SK-N-SH treated with all-trans-retinoic acid at 6 μM for 48 hours (cell line): Measurements from ENCODE around the gene PFN1.

ENCODE experiments used
- ATAC-seq: fragments of 200-7000 bp; cut with Tn5 transposase; 3 replicates; pipeline ENCODE4 v1.9.1; 2020; ENCODE audit warnings: mild to moderate bottlenecking, moderate library complexity
- ARNTL ChIP-seq: fragments of 450-650 bp; formaldehyde crosslinking; IDR thresholded peaks from 2 replicates; pipeline ENCODE4 v1.5.0; 2020; ENCODE audit warnings: low read depth, mild to moderate bottlenecking, moderate library complexity, borderline replicate concordance
- CSDC2 ChIP-seq: fragments of 250-450 bp; sonication (Bioruptor Pico); IDR thresholded peaks from 2 replicates; pipeline ENCODE4 v1.5.0; 2020; ENCODE audit warnings: mild to moderate bottlenecking, moderate library complexity
- ESRRG ChIP-seq: fragments of 250-450 bp; sonication (Bioruptor Pico); IDR thresholded peaks from 2 replicates; pipeline ENCODE4 v1.6.1; 2021; ENCODE audit warnings: mild to moderate bottlenecking
- GLIS3 ChIP-seq: fragments of 250-450 bp; sonication (Bioruptor Pico); IDR thresholded peaks from 2 replicates; pipeline ENCODE4 v1.5.0; 2020; ENCODE audit warnings: mild to moderate bottlenecking, moderate library complexity
- ISL1 ChIP-seq: fragments of 250-450 bp; sonication (Bioruptor Pico); IDR thresholded peaks from 2 replicates; pipeline ENCODE4 v2.1.2; 2022; ENCODE audit warnings: mild to moderate bottlenecking, moderate library complexity
- RARB ChIP-seq: fragments of 250-450 bp; sonication (Bioruptor Pico); IDR thresholded peaks from 2 replicates; pipeline ENCODE4 v1.8.0; 2021; ENCODE audit warnings: mild to moderate bottlenecking, moderate library complexity
- SNAI2 ChIP-seq: fragments of 250-450 bp; sonication (Bioruptor Pico); IDR thresholded peaks from 2 replicates; pipeline ENCODE4 v1.5.0; 2020; ENCODE audit warnings: mild to moderate bottlenecking, moderate library complexity
- TCF4 ChIP-seq: fragments of 250-450 bp; sonication (Bioruptor Pico); IDR thresholded peaks from 2 replicates; pipeline ENCODE4 v1.8.0; 2021; ENCODE audit warnings: mild to moderate bottlenecking, moderate library complexity, borderline replicate concordance
- TOX ChIP-seq: fragments of 250-450 bp; sonication (Bioruptor Pico); IDR thresholded peaks from 2 replicates; pipeline ENCODE4 v1.8.0; 2021; ENCODE audit warnings: mild to moderate bottlenecking, moderate library complexity, borderline replicate concordance
- ZC3H10 ChIP-seq: fragments of 250-450 bp; sonication (Bioruptor Pico); IDR thresholded peaks from 2 replicates; pipeline ENCODE4 v1.5.1; 2021; ENCODE audit warnings: mild to moderate bottlenecking, moderate library complexity
- ZFP3 ChIP-seq: fragments of 250-450 bp; sonication (Bioruptor Pico); IDR thresholded peaks from 2 replicates; pipeline ENCODE4 v1.5.0; 2020; ENCODE audit warnings: mild to moderate bottlenecking, moderate library complexity
- ZFP30 ChIP-seq: fragments of 450-650 bp; formaldehyde crosslinking; IDR thresholded peaks from 2 replicates; pipeline ENCODE4 v1.5.0; 2022; ENCODE audit warnings: mild to moderate bottlenecking, moderate library complexity
- ZNF565 ChIP-seq: fragments of 450-650 bp; formaldehyde crosslinking; conservative IDR thresholded peaks from 2 replicates; pipeline ENCODE4 v1.5.0; 2020; ENCODE audit warnings: low read depth, mild to moderate bottlenecking, moderate library complexity
- ZNF70 ChIP-seq: fragments of 450-650 bp; formaldehyde crosslinking; IDR thresholded peaks from 2 replicates; pipeline ENCODE4 v1.5.0; 2020; ENCODE audit warnings: mild to moderate bottlenecking, moderate library complexity
- ZNF8 ChIP-seq: fragments of 450-650 bp; formaldehyde crosslinking; IDR thresholded peaks from 2 replicates; pipeline ENCODE4 v1.5.0; 2020; ENCODE audit warnings: mild to moderate bottlenecking, moderate library complexity
- TF ChIP-seq, protein P1 (sequence below): fragments of 250-450 bp; sonication (Bioruptor Pico); IDR thresholded peaks from 2 replicates; pipeline ENCODE4 v1.8.0; 2021; ENCODE audit warnings: low read depth, mild to moderate bottlenecking, moderate library complexity, borderline replicate concordance
- TF ChIP-seq, protein P2 (sequence below): fragments of 250-450 bp; sonication (Bioruptor Pico); IDR thresholded peaks from 2 replicates; pipeline ENCODE4 v1.5.0; 2020; ENCODE audit warnings: mild to moderate bottlenecking, moderate library complexity
- TF ChIP-seq, protein P3 (sequence below): fragments of 250-450 bp; sonication (Bioruptor Pico); IDR thresholded peaks from 2 replicates; pipeline ENCODE4 v1.5.1; 2020; ENCODE audit warnings: low read depth, mild to moderate bottlenecking, moderate library complexity
- TF ChIP-seq, protein P4 (sequence below): fragments of 250-450 bp; sonication (Bioruptor Pico); IDR thresholded peaks from 2 replicates; pipeline ENCODE4 v1.8.0; 2020; ENCODE audit warnings: mild to moderate bottlenecking, moderate library complexity, borderline replicate concordance
- TF ChIP-seq, protein P5 (sequence below): fragments of 250-450 bp; sonication (Bioruptor Pico); IDR thresholded peaks from 2 replicates; pipeline ENCODE4 v1.5.1; 2021; ENCODE audit warnings: mild to moderate bottlenecking, moderate library complexity

The PFN1 gene

DNA sequence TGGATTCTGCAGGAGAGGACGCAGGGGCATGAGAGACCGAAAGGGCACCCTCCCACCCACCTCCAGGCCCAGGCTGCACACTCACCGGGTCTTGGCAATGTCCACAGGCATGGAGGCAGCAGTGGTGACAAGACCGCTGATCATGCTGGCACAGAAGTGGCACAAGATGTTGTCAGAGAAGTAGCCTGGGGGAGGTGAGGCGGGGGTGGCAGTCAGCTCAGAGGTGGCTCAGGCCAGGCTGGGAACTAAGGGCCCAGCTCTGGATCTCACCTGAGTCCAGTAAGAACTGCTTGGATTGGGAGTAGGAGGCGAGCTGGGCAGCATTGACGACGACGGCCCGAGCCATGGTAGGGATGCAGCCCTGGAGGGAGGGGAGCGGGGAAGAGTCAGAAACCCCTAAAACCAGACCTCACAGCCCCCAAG, 10.2 kb downstream of the PFN1 start:
- TF ChIP-seq GLIS3 (CRISPR knock-in tag) = no peak
- no peak for TF ChIP-seq ARNTL (CRISPR knock-in tag)
- TF ChIP-seq, protein P1, sequence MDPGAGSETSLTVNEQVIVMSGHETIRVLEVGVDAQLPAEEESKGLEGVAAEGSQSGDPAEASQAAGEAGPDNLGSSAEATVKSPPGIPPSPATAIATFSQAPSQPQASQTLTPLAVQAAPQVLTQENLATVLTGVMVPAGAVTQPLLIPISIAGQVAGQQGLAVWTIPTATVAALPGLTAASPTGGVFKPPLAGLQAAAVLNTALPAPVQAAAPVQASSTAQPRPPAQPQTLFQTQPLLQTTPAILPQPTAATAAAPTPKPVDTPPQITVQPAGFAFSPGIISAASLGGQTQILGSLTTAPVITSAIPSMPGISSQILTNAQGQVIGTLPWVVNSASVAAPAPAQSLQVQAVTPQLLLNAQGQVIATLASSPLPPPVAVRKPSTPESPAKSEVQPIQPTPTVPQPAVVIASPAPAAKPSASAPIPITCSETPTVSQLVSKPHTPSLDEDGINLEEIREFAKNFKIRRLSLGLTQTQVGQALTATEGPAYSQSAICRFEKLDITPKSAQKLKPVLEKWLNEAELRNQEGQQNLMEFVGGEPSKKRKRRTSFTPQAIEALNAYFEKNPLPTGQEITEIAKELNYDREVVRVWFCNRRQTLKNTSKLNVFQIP (CRISPR knock-in tag) = no peak
- TF ChIP-seq TOX (CRISPR knock-in tag) = no peak
- no peak for TF ChIP-seq ZFP3
- no peak for TF ChIP-seq TCF4 (CRISPR knock-in tag)
- no peak for TF ChIP-seq CSDC2 (CRISPR knock-in tag)
- TF ChIP-seq RARB = no peak
- no peak for TF ChIP-seq ZFP30 (CRISPR knock-in tag)
- TF ChIP-seq ISL1 (CRISPR knock-in tag) = no peak
- TF ChIP-seq, protein P2, sequence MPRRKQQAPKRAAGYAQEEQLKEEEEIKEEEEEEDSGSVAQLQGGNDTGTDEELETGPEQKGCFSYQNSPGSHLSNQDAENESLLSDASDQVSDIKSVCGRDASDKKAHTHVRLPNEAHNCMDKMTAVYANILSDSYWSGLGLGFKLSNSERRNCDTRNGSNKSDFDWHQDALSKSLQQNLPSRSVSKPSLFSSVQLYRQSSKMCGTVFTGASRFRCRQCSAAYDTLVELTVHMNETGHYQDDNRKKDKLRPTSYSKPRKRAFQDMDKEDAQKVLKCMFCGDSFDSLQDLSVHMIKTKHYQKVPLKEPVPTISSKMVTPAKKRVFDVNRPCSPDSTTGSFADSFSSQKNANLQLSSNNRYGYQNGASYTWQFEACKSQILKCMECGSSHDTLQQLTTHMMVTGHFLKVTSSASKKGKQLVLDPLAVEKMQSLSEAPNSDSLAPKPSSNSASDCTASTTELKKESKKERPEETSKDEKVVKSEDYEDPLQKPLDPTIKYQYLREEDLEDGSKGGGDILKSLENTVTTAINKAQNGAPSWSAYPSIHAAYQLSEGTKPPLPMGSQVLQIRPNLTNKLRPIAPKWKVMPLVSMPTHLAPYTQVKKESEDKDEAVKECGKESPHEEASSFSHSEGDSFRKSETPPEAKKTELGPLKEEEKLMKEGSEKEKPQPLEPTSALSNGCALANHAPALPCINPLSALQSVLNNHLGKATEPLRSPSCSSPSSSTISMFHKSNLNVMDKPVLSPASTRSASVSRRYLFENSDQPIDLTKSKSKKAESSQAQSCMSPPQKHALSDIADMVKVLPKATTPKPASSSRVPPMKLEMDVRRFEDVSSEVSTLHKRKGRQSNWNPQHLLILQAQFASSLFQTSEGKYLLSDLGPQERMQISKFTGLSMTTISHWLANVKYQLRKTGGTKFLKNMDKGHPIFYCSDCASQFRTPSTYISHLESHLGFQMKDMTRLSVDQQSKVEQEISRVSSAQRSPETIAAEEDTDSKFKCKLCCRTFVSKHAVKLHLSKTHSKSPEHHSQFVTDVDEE (CRISPR knock-in tag) = no peak
- no peak for TF ChIP-seq ZC3H10 (CRISPR knock-in tag)
- TF ChIP-seq, protein P3, sequence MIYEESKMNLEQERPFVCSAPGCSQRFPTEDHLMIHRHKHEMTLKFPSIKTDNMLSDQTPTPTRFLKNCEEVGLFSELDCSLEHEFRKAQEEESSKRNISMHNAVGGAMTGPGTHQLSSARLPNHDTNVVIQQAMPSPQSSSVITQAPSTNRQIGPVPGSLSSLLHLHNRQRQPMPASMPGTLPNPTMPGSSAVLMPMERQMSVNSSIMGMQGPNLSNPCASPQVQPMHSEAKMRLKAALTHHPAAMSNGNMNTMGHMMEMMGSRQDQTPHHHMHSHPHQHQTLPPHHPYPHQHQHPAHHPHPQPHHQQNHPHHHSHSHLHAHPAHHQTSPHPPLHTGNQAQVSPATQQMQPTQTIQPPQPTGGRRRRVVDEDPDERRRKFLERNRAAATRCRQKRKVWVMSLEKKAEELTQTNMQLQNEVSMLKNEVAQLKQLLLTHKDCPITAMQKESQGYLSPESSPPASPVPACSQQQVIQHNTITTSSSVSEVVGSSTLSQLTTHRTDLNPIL (CRISPR knock-in tag) = no peak
- no peak for TF ChIP-seq ZNF70 (CRISPR knock-in tag)
- TF ChIP-seq, protein P4, sequence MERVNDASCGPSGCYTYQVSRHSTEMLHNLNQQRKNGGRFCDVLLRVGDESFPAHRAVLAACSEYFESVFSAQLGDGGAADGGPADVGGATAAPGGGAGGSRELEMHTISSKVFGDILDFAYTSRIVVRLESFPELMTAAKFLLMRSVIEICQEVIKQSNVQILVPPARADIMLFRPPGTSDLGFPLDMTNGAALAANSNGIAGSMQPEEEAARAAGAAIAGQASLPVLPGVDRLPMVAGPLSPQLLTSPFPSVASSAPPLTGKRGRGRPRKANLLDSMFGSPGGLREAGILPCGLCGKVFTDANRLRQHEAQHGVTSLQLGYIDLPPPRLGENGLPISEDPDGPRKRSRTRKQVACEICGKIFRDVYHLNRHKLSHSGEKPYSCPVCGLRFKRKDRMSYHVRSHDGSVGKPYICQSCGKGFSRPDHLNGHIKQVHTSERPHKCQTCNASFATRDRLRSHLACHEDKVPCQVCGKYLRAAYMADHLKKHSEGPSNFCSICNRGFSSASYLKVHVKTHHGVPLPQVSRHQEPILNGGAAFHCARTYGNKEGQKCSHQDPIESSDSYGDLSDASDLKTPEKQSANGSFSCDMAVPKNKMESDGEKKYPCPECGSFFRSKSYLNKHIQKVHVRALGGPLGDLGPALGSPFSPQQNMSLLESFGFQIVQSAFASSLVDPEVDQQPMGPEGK = no peak
- TF ChIP-seq ZNF565 (CRISPR knock-in tag) = no peak
- ATAC-seq = no peak

DNA sequence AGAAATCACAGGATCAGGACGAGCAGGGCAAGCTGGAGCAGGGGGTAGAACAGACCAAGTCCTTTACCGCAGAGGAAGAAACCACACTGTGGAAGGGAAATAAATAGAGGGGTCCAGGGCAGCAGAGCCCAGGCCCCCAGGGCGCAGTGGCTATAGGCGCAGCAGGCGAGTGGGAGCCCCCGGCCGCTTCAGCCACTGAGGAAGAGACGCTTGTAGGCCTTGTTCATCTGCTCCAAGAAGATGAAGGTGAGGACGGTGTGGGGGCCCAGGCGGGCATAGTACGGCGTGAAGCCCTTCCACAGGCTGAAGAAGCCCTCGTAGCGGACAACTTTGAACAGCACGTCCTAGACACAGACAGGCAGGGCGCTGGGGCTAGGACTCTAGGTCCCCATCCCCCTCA, 10.8 kb downstream of the PFN1 start:
- no peak for ATAC-seq

More for the DNA sequence above, 10.8 kb downstream of the PFN1 start:
- no peak for TF ChIP-seq ZFP3
- no peak for TF ChIP-seq ISL1 (CRISPR knock-in tag)
- TF ChIP-seq, protein P4 = no peak
- no peak for TF ChIP-seq ESRRG (CRISPR knock-in tag)
- TF ChIP-seq ZNF8 = no peak
- TF ChIP-seq TCF4 (CRISPR knock-in tag) = no peak
- TF ChIP-seq ZNF70 (CRISPR knock-in tag) = no peak
- TF ChIP-seq, protein P5, sequence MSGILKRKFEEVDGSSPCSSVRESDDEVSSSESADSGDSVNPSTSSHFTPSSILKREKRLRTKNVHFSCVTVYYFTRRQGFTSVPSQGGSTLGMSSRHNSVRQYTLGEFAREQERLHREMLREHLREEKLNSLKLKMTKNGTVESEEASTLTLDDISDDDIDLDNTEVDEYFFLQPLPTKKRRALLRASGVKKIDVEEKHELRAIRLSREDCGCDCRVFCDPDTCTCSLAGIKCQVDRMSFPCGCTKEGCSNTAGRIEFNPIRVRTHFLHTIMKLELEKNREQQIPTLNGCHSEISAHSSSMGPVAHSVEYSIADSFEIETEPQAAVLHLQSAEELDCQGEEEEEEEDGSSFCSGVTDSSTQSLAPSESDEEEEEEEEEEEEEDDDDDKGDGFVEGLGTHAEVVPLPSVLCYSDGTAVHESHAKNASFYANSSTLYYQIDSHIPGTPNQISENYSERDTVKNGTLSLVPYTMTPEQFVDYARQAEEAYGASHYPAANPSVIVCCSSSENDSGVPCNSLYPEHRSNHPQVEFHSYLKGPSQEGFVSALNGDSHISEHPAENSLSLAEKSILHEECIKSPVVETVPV (CRISPR knock-in tag) = no peak
- TF ChIP-seq SNAI2 (CRISPR knock-in tag) = no peak
- TF ChIP-seq ZC3H10 (CRISPR knock-in tag) = no peak
- no peak for TF ChIP-seq RARB
